NK-92 (cell line): ENCODE results near the gene GPC5.

Experiments
- DNase-seq: peaks from one replicate; lab custom pipeline; 2025; ENCODE audit not compliant: unreplicated experiment; lab: John Stamatoyannopoulos, UW

Gene GPC5

DNA sequence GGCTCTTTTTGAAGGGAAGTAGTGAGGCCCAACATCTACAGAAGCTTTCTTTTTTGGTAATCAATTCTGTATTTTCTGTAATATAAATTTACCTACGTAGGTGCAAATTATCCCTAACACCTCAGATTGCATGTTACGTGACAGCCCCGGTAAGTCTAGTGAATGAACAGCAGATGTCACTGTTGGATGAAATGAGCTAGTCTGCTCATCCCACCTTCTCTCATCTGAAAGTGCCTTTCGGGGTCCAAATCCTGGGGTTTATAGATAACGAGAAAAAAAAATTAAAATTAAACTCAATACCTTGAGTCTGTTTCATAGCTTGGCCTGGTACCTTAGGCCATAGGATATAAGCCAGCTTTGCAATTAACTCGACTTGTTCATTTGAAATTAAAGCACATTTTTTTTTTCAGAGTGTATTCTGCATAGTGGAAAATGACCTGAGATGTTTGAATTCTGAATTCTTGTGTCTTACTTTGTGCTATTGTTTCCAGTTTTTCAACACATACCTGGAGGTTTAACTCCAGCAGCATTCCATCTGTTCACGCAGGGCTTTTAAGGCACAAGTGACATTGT lies 548.2 kb downstream of the GPC5 start:
- no peak for DNase-seq

DNA sequence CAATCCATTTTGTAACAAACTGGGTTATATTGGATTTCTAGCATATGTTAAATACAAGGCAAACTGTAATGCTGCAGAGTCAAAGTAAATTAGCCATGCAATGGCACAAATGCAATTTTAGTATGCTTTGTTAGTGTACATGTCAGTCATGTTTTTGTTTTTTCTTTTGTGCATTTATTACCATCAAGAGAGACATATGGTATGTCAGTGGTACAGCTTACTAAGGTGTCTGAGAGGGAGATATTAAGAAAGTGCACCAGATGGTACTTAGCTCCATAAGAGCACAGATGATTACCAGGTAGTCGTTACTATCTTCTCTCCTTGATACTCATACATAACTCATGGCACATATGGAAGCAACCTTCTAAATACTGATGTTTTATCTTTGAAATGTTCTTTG lies 550.3 kb downstream of the GPC5 start:
- DNase-seq: no peak

- DNase-seq: no peak
Observed at GRCh38 chr13:91950803-91951202, 552.4 kb downstream of the GPC5 start.

GRCh38 chr13:91955546-91956355 lies 557.3 kb downstream of the GPC5 start:
- no peak for DNase-seq

- DNase-seq: no peak
Observed at GRCh38 chr13:91960947-91961346, 562.5 kb downstream of the GPC5 start.

DNA sequence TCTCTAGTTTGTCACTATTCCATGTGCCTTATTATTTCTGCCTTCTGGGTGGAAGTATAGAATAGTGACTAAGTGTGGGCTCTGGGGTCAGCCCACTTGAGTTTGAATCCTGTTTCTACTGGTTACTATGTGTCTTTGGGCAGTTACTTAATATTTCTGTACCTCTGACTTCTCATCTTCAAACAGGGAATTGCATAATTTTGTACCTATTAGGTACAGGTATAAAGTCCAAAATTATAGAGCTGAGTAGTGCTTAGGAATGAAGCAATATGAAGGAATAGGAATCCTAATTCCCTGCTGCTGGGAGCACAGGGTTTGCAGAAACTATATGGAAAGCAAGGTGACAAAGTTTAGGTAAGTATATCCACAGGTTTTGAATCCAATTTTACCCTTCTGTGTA lies 564.5 kb downstream of the GPC5 start:
- DNase-seq: no peak

- no peak for DNase-seq
Observed at GRCh38 chr13:91965511-91965910, 567.1 kb downstream of the GPC5 start.

DNA sequence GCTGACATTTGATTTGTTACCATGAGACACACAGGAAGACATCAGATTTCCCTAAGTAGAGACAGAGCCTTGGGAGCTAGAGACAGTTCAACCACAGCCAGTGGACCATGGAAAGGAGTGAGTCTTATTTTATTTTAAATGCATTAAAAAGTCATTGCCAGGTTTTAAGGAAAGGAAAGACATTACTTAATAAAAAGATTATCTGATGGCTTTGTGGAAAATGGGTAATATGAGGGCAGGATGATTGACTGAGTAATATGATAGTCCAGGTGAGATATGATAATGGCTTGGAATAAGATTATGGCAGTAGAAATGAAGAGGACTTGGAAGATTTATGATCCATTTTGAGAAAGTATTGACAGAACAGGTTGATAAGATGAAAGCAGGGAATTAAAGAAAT lies 580.1 kb downstream of the GPC5 start:
- DNase-seq: no peak

DNA sequence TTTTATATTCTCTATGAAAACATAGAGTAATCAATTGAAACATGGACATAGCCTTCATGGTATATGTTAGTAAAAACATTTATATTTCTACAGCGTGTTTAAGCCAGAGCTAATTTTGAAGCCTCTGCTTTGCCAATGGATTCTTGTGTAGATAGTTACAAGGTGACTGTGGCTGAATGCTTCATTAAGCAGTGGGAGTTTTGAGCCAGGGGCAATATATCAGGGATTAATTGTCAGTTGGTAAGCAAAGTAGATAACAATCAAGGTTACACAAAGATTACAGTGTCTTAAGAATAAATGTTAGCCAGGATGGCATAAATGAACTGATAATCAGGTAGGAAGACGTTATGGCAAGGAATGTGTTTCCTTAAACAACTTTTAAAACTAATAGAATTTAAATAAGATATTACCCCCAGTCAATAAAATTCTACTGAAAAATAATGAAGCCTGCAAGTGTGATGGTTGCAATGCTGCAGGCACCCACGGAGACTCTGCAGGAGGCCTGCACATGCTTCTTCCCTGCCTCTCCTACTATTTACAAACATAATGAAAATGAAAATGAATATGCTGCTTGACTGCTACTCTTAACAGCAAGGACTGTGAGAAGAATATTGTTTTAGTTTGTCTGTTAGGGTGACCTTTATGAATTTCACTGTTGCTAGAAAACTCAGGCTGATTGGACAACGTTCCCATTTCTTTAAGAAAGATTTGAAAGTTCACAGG lies 588.5 kb downstream of the GPC5 start:
- no peak for DNase-seq

GRCh38 chr13:91988331-91988730 lies 589.9 kb downstream of the GPC5 start:
- DNase-seq: no peak

- no peak for DNase-seq
Observed at GRCh38 chr13:92012787-92013186, 614.4 kb downstream of the GPC5 start.

- DNase-seq: no peak
Observed at GRCh38 chr13:92017737-92018136, 619.3 kb downstream of the GPC5 start.

DNA sequence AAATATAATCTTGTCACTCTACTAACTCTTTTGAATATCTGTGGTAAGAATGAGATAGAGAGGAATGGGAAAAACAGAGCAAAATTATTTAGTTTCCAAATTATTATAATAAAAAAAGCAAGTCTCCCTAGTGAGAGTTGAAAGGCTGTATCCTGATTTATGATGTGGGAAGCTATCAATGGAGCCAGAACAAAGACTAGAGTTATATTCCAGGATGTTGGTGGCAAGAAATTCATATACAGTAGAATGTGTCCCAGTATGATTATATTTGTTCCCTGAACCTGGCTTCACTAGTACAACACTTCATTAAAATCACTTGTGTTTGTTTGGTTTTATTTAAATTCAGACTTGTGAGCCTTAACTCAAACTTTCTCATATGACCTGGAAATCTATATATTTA lies 630.3 kb downstream of the GPC5 start:
- DNase-seq: no peak

GRCh38 chr13:92029641-92030040 lies 631.2 kb downstream of the GPC5 start:
- no peak for DNase-seq

DNA sequence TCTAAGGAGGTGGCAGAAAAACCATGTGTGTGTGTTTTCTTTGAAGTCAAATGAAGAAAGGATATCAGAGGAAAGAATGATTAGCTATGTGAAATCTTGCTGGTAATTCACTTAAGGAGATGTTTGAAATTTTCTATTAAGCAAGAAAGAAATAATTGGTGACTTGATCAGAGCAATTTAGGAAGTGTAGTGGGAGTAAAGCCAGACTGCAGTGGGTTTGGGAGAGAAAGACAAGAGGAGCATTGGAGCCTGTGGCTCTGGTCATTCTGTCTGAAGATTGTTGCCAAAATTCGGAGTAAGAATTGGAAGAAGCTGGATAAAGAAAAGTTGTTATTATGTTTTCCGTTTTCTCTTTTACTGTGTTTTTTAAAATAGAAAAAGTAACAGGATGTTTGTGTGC lies 640.5 kb downstream of the GPC5 start:
- no peak for DNase-seq

GRCh38 chr13:92042522-92042921 lies 644.1 kb downstream of the GPC5 start:
- DNase-seq: no peak

- no peak for DNase-seq
Observed at GRCh38 chr13:92044351-92044750, 645.9 kb downstream of the GPC5 start.

GRCh38 chr13:92054389-92054788 lies 656.0 kb downstream of the GPC5 start:
- DNase-seq: no peak

DNA sequence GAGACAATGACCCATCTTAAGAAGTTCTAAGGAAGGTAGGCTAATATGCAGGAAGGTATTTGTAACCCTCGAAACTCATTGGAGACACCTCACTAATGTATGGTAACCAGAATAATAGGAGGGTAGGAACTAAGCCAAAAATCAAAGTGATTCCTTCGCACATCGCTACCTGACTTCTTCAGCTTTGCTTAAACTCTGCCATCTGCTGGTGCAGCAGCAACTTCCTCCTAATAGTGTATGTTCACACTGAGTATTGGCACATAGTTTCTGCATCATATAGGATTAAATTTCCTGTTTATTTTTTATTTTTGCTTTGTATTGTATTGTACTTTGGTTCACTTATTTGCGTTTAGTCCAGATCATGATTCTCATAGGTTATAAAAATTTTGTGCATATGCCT lies 676.2 kb downstream of the GPC5 start:
- no peak for DNase-seq

DNA sequence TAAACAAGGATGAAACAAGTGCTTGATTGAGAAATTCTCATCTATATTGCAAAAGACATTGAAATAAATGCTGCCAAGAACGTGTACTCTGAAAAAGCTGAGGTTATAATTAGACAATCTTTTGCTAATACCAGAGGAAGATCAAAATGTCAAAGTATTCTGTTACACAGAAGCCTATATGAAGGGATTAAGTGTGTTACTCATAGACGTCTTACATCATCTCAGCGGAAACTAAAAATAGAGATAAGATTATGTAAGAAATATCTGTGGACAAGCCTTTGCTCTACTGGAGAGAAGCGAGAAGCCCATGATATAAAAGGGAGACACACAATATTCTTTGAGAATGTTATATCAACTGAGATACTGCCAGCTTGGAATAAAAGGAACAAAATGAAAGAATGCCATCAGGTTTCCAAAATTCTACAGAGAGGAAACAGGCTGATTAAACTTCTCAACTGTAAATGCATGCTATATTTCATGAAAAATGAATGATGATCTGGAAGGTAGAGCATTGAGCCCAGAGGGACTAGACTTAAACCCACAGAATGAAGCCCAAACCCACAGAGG lies 699.0 kb downstream of the GPC5 start:
- no peak for DNase-seq

GRCh38 chr13:92101801-92102200 lies 703.4 kb downstream of the GPC5 start:
- no peak for DNase-seq

GRCh38 chr13:92103689-92104153 lies 705.3 kb downstream of the GPC5 start:
- DNase-seq: no peak
